ENCODE measurements around the gene DGCR8. TPM values are rescaled to one million over a fixed set of nuclear protein-coding genes. Genes with fewer than 3 reads are reported as not detected.

Gene DGCR8
- total RNA-seq, 4 donors from 2014 or later: 16.9 to 27.6 (median 25.5) TPM

- H3K4me1 ChIP-seq: no peaks in the 10 kb centered on the region
- 100% methylated on average over 4 of the region's 11 CpGs; no CpG with 5 or more reads in 1 of the 2 donors for WGBS, 2 donors (ENCODE audit: low coverage in 1 of 2)
- H3K27ac ChIP-seq: no peak overlapping the region
- TF ChIP-seq POLR2AphosphoS5 (IDR thresholded peaks at IDR 0.05): no peak
- TF ChIP-seq POLR2A (IDR thresholded peaks at IDR 0.05): no peak
- no peak for TF ChIP-seq EP300 (IDR thresholded peaks at IDR 0.05)
- TF ChIP-seq CTCF (IDR thresholded peaks at IDR 0.05): no peak
- no peaks in the 10 kb centered on the region for H3K9me3 ChIP-seq
- no peak for ATAC-seq
- H3K36me3 ChIP-seq: peaks cover 0 to 89% of the 10 kb centered on the region in 2 donors
- H3K27me3 ChIP-seq: no peaks in the 10 kb centered on the region
- H3K4me3 ChIP-seq: no peak overlapping the region
Measured at GRCh38 chr22:20062766-20063083, 17.3 kb upstream of the DGCR8 start.

- 77 to 91% methylated on average over 2 to 8 of the region's 27 CpGs for WGBS, 2 donors (ENCODE audit: low coverage in 1 of 2)
- H3K36me3 ChIP-seq: peaks cover 0 to 81% of the 10 kb centered on the region in 2 donors
- H3K9me3 ChIP-seq: no peaks in the 10 kb centered on the region
- TF ChIP-seq POLR2AphosphoS5 (IDR thresholded peaks at IDR 0.05) (no peak), EP300 (IDR thresholded peaks at IDR 0.05) (no peak), POLR2A (IDR thresholded peaks at IDR 0.05) (no peak)
- no peak overlapping the region for H3K27ac ChIP-seq
- no peaks in the 10 kb centered on the region for H3K4me1 ChIP-seq
- ATAC-seq: no peak
- H3K27me3 ChIP-seq: no peaks in the 10 kb centered on the region
- no peak overlapping the region for H3K4me3 ChIP-seq
Measured at GRCh38 chr22:20063271-20064139, 16.5 kb upstream of the DGCR8 start.

GRCh38 chr22:20064140-20064480, 15.9 kb upstream of the DGCR8 start:
- Histone ChIP-seq H3K9me3 (no peaks in the 10 kb centered on the region), H3K4me3 (no peak overlapping the region), H3K27ac (no peak overlapping the region), H3K4me1 (no peaks in the 10 kb centered on the region), H3K36me3 (peaks cover 0 to 75% of the 10 kb centered on the region in 2 donors), H3K27me3 (no peaks in the 10 kb centered on the region)
- WGBS, 2 donors (ENCODE audit: low coverage in 1 of 2): no CpG with 5 or more reads among the region's 3 CpGs
- TF ChIP-seq POLR2AphosphoS5 (IDR thresholded peaks at IDR 0.05) (no peak), CTCF (IDR thresholded peaks at IDR 0.05) (no peak), POLR2A (IDR thresholded peaks at IDR 0.05) (no peak), EP300 (IDR thresholded peaks at IDR 0.05) (no peak)
- ATAC-seq: no peak

GRCh38 chr22:20064545-20065262, 15.3 kb upstream of the DGCR8 start:
- WGBS, 2 donors (ENCODE audit: low coverage in 1 of 2): 74 to 83% methylated on average over 1 to 8 of the region's 18 CpGs
- TF ChIP-seq POLR2AphosphoS5 (IDR thresholded peaks at IDR 0.05) (no peak), CTCF (IDR thresholded peaks at IDR 0.05) (no peak), EP300 (IDR thresholded peaks at IDR 0.05) (no peak), POLR2A (IDR thresholded peaks at IDR 0.05) (no peak)
- no peak for ATAC-seq
- H3K27me3 ChIP-seq: no peaks in the 10 kb centered on the region
- no peaks in the 10 kb centered on the region for H3K4me1 ChIP-seq
- peaks cover 0 to 69% of the 10 kb centered on the region in 2 donors for H3K36me3 ChIP-seq
- H3K4me3 ChIP-seq: no peak overlapping the region
- H3K9me3 ChIP-seq: no peaks in the 10 kb centered on the region
- no peak overlapping the region for H3K27ac ChIP-seq

DNA sequence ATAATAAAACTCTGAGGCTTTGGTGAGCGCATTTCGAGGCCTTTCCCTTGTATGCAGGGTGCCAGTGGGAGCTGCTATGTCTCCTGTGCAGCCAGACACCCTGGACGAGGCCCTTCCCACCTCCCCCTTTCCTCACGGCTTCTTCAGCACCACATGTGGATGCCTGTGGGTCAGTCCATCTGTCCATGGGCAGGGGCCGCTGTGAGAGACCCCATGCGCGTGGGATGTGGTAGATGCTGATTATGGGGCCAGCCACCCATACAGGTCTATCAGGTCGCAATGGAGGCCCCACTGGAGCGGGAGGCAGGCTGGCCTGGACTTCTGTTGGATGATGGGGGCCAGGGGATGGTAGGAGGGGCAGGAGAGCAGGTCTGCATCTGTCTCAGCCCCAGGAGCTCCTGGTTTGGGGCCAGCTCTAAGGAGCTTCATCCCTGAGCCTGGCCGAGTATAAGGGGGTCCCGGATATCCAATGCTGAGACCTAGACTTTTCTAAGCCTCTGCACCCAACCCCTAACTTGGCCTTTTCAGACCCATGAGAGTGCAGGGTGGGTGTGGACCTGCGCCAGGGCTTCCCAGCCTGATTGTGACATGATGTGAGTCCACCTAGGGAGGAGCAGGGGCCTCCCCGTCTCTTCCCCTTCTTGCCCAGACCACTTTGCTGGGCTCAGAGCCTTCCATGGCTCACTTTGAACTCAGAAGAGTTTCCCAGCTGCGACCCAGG, 14.0 kb upstream of the DGCR8 start:
- Histone ChIP-seq H3K36me3 (peaks cover 0 to 57% of the 10 kb centered on the region in 2 donors), H3K9me3 (no peaks in the 10 kb centered on the region), H3K27ac (no peak overlapping the region), H3K4me1 (no peaks in the 10 kb centered on the region), H3K4me3 (no peak overlapping the region), H3K27me3 (no peaks in the 10 kb centered on the region)
- TF ChIP-seq POLR2AphosphoS5 (IDR thresholded peaks at IDR 0.05) (no peak), CTCF (IDR thresholded peaks at IDR 0.05) (no peak), EP300 (IDR thresholded peaks at IDR 0.05) (no peak), POLR2A (IDR thresholded peaks at IDR 0.05) (no peak)
- no peak for ATAC-seq
- 94% methylated on average over 3 of the region's 14 CpGs; no CpG with 5 or more reads in 1 of the 2 donors for WGBS, 2 donors (ENCODE audit: low coverage in 1 of 2)
